SK-N-SH treated with all-trans-retinoic acid at 6 μM for 48 hours (cell line): ENCODE data around the gene ME1.

Source experiments
- ATAC-seq: fragments of 200-7000 bp; cut with Tn5 transposase; 3 replicates; pipeline ENCODE4 v1.9.1; 2020; ENCODE audit warnings: mild to moderate bottlenecking, moderate library complexity
- ARNTL ChIP-seq: fragments of 450-650 bp; formaldehyde crosslinking; IDR thresholded peaks from 2 replicates; pipeline ENCODE4 v1.5.0; 2020; ENCODE audit warnings: low read depth, mild to moderate bottlenecking, moderate library complexity, borderline replicate concordance
- BACH2 ChIP-seq: fragments of 250-450 bp; sonication (Bioruptor Pico); IDR thresholded peaks from 2 replicates; pipeline ENCODE4 v1.9.0; 2021; ENCODE audit warnings: mild to moderate bottlenecking, borderline replicate concordance
- CREB5 ChIP-seq: fragments of 250-450 bp; sonication (Bioruptor Pico); IDR thresholded peaks from 2 replicates; pipeline ENCODE4 v1.5.1; 2020; ENCODE audit warnings: low read depth, mild to moderate bottlenecking, moderate library complexity
- CSDC2 ChIP-seq: fragments of 250-450 bp; sonication (Bioruptor Pico); IDR thresholded peaks from 2 replicates; pipeline ENCODE4 v1.5.0; 2020; ENCODE audit warnings: mild to moderate bottlenecking, moderate library complexity
- CSRNP3 ChIP-seq: fragments of 250-450 bp; sonication (Bioruptor Pico); IDR thresholded peaks from 2 replicates; pipeline ENCODE4 v1.5.1; 2021; ENCODE audit warnings: mild to moderate bottlenecking, moderate library complexity
- ESRRG ChIP-seq: fragments of 250-450 bp; sonication (Bioruptor Pico); IDR thresholded peaks from 2 replicates; pipeline ENCODE4 v1.6.1; 2021; ENCODE audit warnings: mild to moderate bottlenecking
- GLIS3 ChIP-seq: fragments of 250-450 bp; sonication (Bioruptor Pico); IDR thresholded peaks from 2 replicates; pipeline ENCODE4 v1.5.0; 2020; ENCODE audit warnings: mild to moderate bottlenecking, moderate library complexity
- ISL1 ChIP-seq: fragments of 250-450 bp; sonication (Bioruptor Pico); IDR thresholded peaks from 2 replicates; pipeline ENCODE4 v2.1.2; 2022; ENCODE audit warnings: mild to moderate bottlenecking, moderate library complexity
- OSR1 ChIP-seq: fragments of 250-450 bp; sonication (Bioruptor Pico); IDR thresholded peaks from 2 replicates; pipeline ENCODE4 v1.8.0; 2022; ENCODE audit warnings: moderate library complexity, mild to moderate bottlenecking, inconsistent platforms
- PATZ1 ChIP-seq: fragments of 250-450 bp; sonication (Bioruptor Pico); IDR thresholded peaks from 2 replicates; pipeline ENCODE4 v1.8.0; 2020; ENCODE audit warnings: mild to moderate bottlenecking, moderate library complexity, borderline replicate concordance
- PPARA ChIP-seq: fragments of 250-450 bp; sonication (Bioruptor Pico); IDR thresholded peaks from 2 replicates; pipeline ENCODE4 v1.5.0; 2020; ENCODE audit warnings: mild to moderate bottlenecking, borderline replicate concordance
- RARB ChIP-seq: fragments of 250-450 bp; sonication (Bioruptor Pico); IDR thresholded peaks from 2 replicates; pipeline ENCODE4 v1.8.0; 2021; ENCODE audit warnings: mild to moderate bottlenecking, moderate library complexity
- SNAI2 ChIP-seq: fragments of 250-450 bp; sonication (Bioruptor Pico); IDR thresholded peaks from 2 replicates; pipeline ENCODE4 v1.5.0; 2020; ENCODE audit warnings: mild to moderate bottlenecking, moderate library complexity
- TOX ChIP-seq: fragments of 250-450 bp; sonication (Bioruptor Pico); IDR thresholded peaks from 2 replicates; pipeline ENCODE4 v1.8.0; 2021; ENCODE audit warnings: mild to moderate bottlenecking, moderate library complexity, borderline replicate concordance
- TSHZ2 ChIP-seq: fragments of 250-450 bp; sonication (Bioruptor Pico); IDR thresholded peaks from 2 replicates; pipeline ENCODE4 v1.5.0; 2020; ENCODE audit warnings: mild to moderate bottlenecking, moderate library complexity
- ZC3H10 ChIP-seq: fragments of 250-450 bp; sonication (Bioruptor Pico); IDR thresholded peaks from 2 replicates; pipeline ENCODE4 v1.5.1; 2021; ENCODE audit warnings: mild to moderate bottlenecking, moderate library complexity
- ZFP30 ChIP-seq: fragments of 450-650 bp; formaldehyde crosslinking; IDR thresholded peaks from 2 replicates; pipeline ENCODE4 v1.5.0; 2022; ENCODE audit warnings: mild to moderate bottlenecking, moderate library complexity
- ZNF565 ChIP-seq: fragments of 450-650 bp; formaldehyde crosslinking; conservative IDR thresholded peaks from 2 replicates; pipeline ENCODE4 v1.5.0; 2020; ENCODE audit warnings: low read depth, mild to moderate bottlenecking, moderate library complexity
- ZNF70 ChIP-seq: fragments of 450-650 bp; formaldehyde crosslinking; IDR thresholded peaks from 2 replicates; pipeline ENCODE4 v1.5.0; 2020; ENCODE audit warnings: mild to moderate bottlenecking, moderate library complexity
- ZNF8 ChIP-seq: fragments of 450-650 bp; formaldehyde crosslinking; IDR thresholded peaks from 2 replicates; pipeline ENCODE4 v1.5.0; 2020; ENCODE audit warnings: mild to moderate bottlenecking, moderate library complexity

ME1 gene

GRCh38 chr6:83429269-83429668 is 1.6 kb downstream of the ME1 start:
- TF ChIP-seq OSR1 (CRISPR knock-in tag), result no peak
- TF ChIP-seq PATZ1 (CRISPR knock-in tag), result no peak
- TF ChIP-seq ZNF70, result no peak
- no peak for TF ChIP-seq CSDC2 (CRISPR knock-in tag)
- no peak for TF ChIP-seq ZNF8
- no peak for TF ChIP-seq ISL1
- TF ChIP-seq ZNF565 (CRISPR knock-in tag), result no peak
- no peak for TF ChIP-seq RARB (CRISPR knock-in tag)
- TF ChIP-seq BACH2 (CRISPR knock-in tag), result no peak
- no peak for TF ChIP-seq TOX (CRISPR knock-in tag)
- TF ChIP-seq GLIS3 (CRISPR knock-in tag), result no peak
- TF ChIP-seq ESRRG (CRISPR knock-in tag), result no peak
- no peak for TF ChIP-seq SNAI2 (CRISPR knock-in tag)
- no peak for TF ChIP-seq ARNTL (CRISPR knock-in tag)
- TF ChIP-seq PPARA (CRISPR knock-in tag), result no peak
- no peak for TF ChIP-seq TSHZ2 (CRISPR knock-in tag)
- no peak for TF ChIP-seq CSRNP3 (CRISPR knock-in tag)
- TF ChIP-seq CREB5 (CRISPR knock-in tag), result no peak
- no peak for ATAC-seq

GRCh38 chr6:83424392-83425018 is 6.3 kb downstream of the ME1 start:
- no peak for ATAC-seq

More at GRCh38 chr6:83424392-83425018, 6.3 kb downstream of the ME1 start:
- no peak for TF ChIP-seq ZFP30 (CRISPR knock-in tag)
- TF ChIP-seq ISL1, result no peak
- no peak for TF ChIP-seq ZC3H10 (CRISPR knock-in tag)
- TF ChIP-seq OSR1 (CRISPR knock-in tag), result no peak
- no peak for TF ChIP-seq GLIS3 (CRISPR knock-in tag)
- no peak for TF ChIP-seq ZNF565 (CRISPR knock-in tag)
- TF ChIP-seq TSHZ2 (CRISPR knock-in tag), result no peak
- no peak for TF ChIP-seq ESRRG (CRISPR knock-in tag)
- TF ChIP-seq RARB (CRISPR knock-in tag), result no peak
